IMR-90 (cell line): Measurements from ENCODE around the gene GSN. TPM values are rescaled to one million over a fixed set of nuclear protein-coding genes. Genes with fewer than 3 reads are reported as not detected.

ENCODE experiments used
- ATAC-seq: fragments of 200-7000 bp; cut with Tn5 transposase; 2 replicates; pipeline ENCODE4 v1.9.1; 2020; ENCODE audit warnings: low read depth, mild to moderate bottlenecking, moderate library complexity
- BruUV-seq: library from RNA; stranded (reverse); fragments of 400-500 nt; replicated peaks from 2 replicates; lab custom pipeline; 2021; lab: Mats Ljungman, UMichigan
- CTCF ChIA-PET: fragments of 300-600 bp; formaldehyde crosslinking; extraction: SDS; loops from one replicate; lab custom pipeline; 2021; ENCODE audit warnings: antibody characterized with exemption; lab: Yijun Ruan, JAX
- POLR2A ChIA-PET: fragments of 300-600 bp; sonication (Branson Sonifier 250); formaldehyde crosslinking; loops from one replicate; lab custom pipeline; 2022; ENCODE audit warnings: antibody characterized with exemption; ENCODE audit not compliant: unreplicated experiment; lab: Charles Lee
- DNase-seq: peaks from one replicate; pipeline ENCODE4 v3.0.0; 2013
- H2AFZ ChIP-seq: replicated peaks from 2 replicates; pipeline ENCODE3; 2013; ENCODE audit warnings: low read length, mild to moderate bottlenecking; ENCODE audit not compliant: poor library complexity
- H2AK5ac ChIP-seq: 2 replicates; pipeline ENCODE4 v1.6.1; 2013; ENCODE audit warnings: low read depth, low read length, inconsistent platforms
- H2AK9ac ChIP-seq: replicated peaks from 2 replicates; pipeline ENCODE3; 2013; ENCODE audit warnings: mild to moderate bottlenecking, low read depth, low read length, moderate library complexity; ENCODE audit not compliant: poor library complexity
- H2BK120ac ChIP-seq: 2 replicates; pipeline ENCODE4 v1.6.1; 2013; ENCODE audit warnings: low read depth, low read length, inconsistent platforms
- H2BK15ac ChIP-seq: 3 replicates; pipeline ENCODE4 v1.6.1; 2013; ENCODE audit warnings: low read depth, low read length, inconsistent platforms
- H2BK20ac ChIP-seq: 2 replicates; pipeline ENCODE4 v1.6.1; 2013; ENCODE audit warnings: low read depth, mild to moderate bottlenecking, inconsistent platforms, low read length, moderate library complexity
- H2BK5ac ChIP-seq: 2 replicates; pipeline ENCODE4 v1.6.1; 2013; ENCODE audit warnings: mild to moderate bottlenecking, low read depth, low read length, inconsistent platforms; ENCODE audit not compliant: poor library complexity, severe bottlenecking
- H3K14ac ChIP-seq: replicated peaks from 2 replicates; pipeline ENCODE4 v1.6.1; 2013; ENCODE audit warnings: low read depth, low read length, inconsistent platforms
- H3K18ac ChIP-seq: 2 replicates; pipeline ENCODE4 v1.6.1; 2013; ENCODE audit warnings: low read depth, low read length, control low read depth
- H3K23ac ChIP-seq: 2 replicates; pipeline ENCODE4 v1.6.1; 2013; ENCODE audit warnings: low read depth, low read length, inconsistent platforms
- H3K27ac ChIP-seq: 2 replicates; pipeline ENCODE4 v1.5.1; 2013; ENCODE audit warnings: mild to moderate bottlenecking, control low read depth, low read length; ENCODE audit not compliant: insufficient read depth
- H3K27me3 ChIP-seq: 2 replicates; pipeline ENCODE4 v1.6.1; 2013; ENCODE audit warnings: low read length; ENCODE audit not compliant: control insufficient read depth, insufficient read depth
- H3K36me3 ChIP-seq: 2 replicates; pipeline ENCODE4 v1.6.1; 2013; ENCODE audit warnings: low read length, mixed read lengths; ENCODE audit not compliant: control insufficient read depth, insufficient read depth
- H3K4ac ChIP-seq: 2 replicates; pipeline ENCODE4 v1.6.1; 2013; ENCODE audit warnings: low read depth, low read length, inconsistent platforms
- H3K4me1 ChIP-seq: 2 replicates; pipeline ENCODE4 v1.6.1; 2013; ENCODE audit warnings: low read length, mixed read lengths; ENCODE audit not compliant: control insufficient read depth, insufficient read depth
- H3K4me2 ChIP-seq: 2 replicates; pipeline ENCODE4 v1.6.1; 2013; ENCODE audit warnings: low read depth, mild to moderate bottlenecking, control low read depth, low read length, moderate library complexity
- H3K4me3 ChIP-seq: 2 replicates; pipeline ENCODE4 v1.5.1; 2013; ENCODE audit warnings: low read depth, mild to moderate bottlenecking, control low read depth, low read length, moderate library complexity; ENCODE audit not compliant: insufficient read depth
- H3K56ac ChIP-seq: 2 replicates; pipeline ENCODE4 v1.6.1; 2013; ENCODE audit warnings: low read length, inconsistent platforms; ENCODE audit not compliant: insufficient read depth; ENCODE audit errors: extremely low read depth
- H3K79me1 ChIP-seq, 2 experiments: 2 replicates each; pipeline ENCODE4 v1.6.1; 2013; ENCODE audit warnings: low read length in 2 of 2, inconsistent platforms in 1 of 2, low read depth in 1 of 2
- H3K9ac ChIP-seq: 2 replicates; pipeline ENCODE4 v1.6.1; 2013; ENCODE audit warnings: low read depth, low read length, control low read depth
- H3K9me1 ChIP-seq: 2 replicates; pipeline ENCODE4 v1.6.1; 2013; ENCODE audit warnings: low read length, inconsistent platforms; ENCODE audit not compliant: insufficient read depth
- H3K9me3 ChIP-seq: 2 replicates; pipeline ENCODE4 v1.6.1; 2013; ENCODE audit warnings: low read length; ENCODE audit not compliant: control insufficient read depth, insufficient read depth
- H4K20me1 ChIP-seq: 2 replicates; pipeline ENCODE4 v1.6.1; 2013; ENCODE audit warnings: low read length, inconsistent platforms; ENCODE audit not compliant: insufficient read depth
- H4K5ac ChIP-seq: 2 replicates; pipeline ENCODE4 v1.6.1; 2013; ENCODE audit warnings: mild to moderate bottlenecking, low read depth, low read length, control low read depth
- H4K8ac ChIP-seq, 2 experiments: 2 replicates each; pipeline ENCODE4 v1.6.1; 2013; ENCODE audit warnings: low read depth in 2 of 2, low read length in 2 of 2, control low read depth in 1 of 2, inconsistent platforms in 1 of 2
- H4K91ac ChIP-seq: 2 replicates; pipeline ENCODE4 v1.6.1; 2013; ENCODE audit warnings: low read depth, low read length, inconsistent platforms; ENCODE audit not compliant: insufficient read depth
- BHLHE40 ChIP-seq: fragments of 150-350 bp; IDR thresholded peaks from 2 replicates; pipeline ENCODE4 v1.6.1; 2016; ENCODE audit warnings: mild to moderate bottlenecking, low read depth, low read length
- CEBPB ChIP-seq: IDR thresholded peaks from 2 replicates; pipeline ENCODE4 v1.6.1; 2012; ENCODE audit warnings: low read depth, low read length, improper control_type of control experiment
- CTCF ChIP-seq: conservative IDR thresholded peaks from 2 replicates; pipeline ENCODE4 v1.5.1; 2012; ENCODE audit warnings: mild to moderate bottlenecking, low read depth, low read length, improper control_type of control experiment
- FOS ChIP-seq: fragments of 150-350 bp; IDR thresholded peaks from 2 replicates; pipeline ENCODE4 v1.6.1; 2016; ENCODE audit warnings: low read depth, low read length
- MAFK ChIP-seq: IDR thresholded peaks from 2 replicates; pipeline ENCODE4 v1.6.1; 2012; ENCODE audit warnings: low read depth, low read length, improper control_type of control experiment
- MXI1 ChIP-seq: IDR thresholded peaks from 2 replicates; pipeline ENCODE4 v1.6.1; 2012; ENCODE audit warnings: low read depth, mild to moderate bottlenecking, low read length, moderate library complexity, borderline replicate concordance
- NFE2L2 ChIP-seq: fragments of 150-350 bp; IDR thresholded peaks from 2 replicates; pipeline ENCODE4 v1.6.1; 2016; ENCODE audit warnings: low read depth, mild to moderate bottlenecking, low read length
- RCOR1 ChIP-seq: IDR thresholded peaks from 2 replicates; pipeline ENCODE4 v1.6.1; 2012; ENCODE audit warnings: mild to moderate bottlenecking, low read length, improper control_type of control experiment; ENCODE audit not compliant: insufficient replicate concordance
- RFX5 ChIP-seq: IDR thresholded peaks from 2 replicates; pipeline ENCODE4 v1.8.0; 2012; ENCODE audit warnings: low read depth, mild to moderate bottlenecking, low read length, moderate library complexity
- SMC3 ChIP-seq: fragments of 150-350 bp; IDR thresholded peaks from 2 replicates; pipeline ENCODE4 v1.6.1; 2016; ENCODE audit warnings: low read depth, mild to moderate bottlenecking, antibody characterized with exemption, low read length, moderate library complexity
- WGBS, 2 experiments: methylation state at CpG; one replicate each; pipeline versions ENCODE4 v1.1.5 to v1.1.7; 2013; ENCODE audit warnings: missing lambda C conversion rate in 2 of 2; ENCODE audit not compliant: insufficient read length in 1 of 2; ENCODE audit errors: extremely low coverage in 2 of 2; 5-methylcytosine and 5-hydroxymethylcytosine counted together
- dilution Hi-C: fragments of 300-500 bp; cut with HindIII; formaldehyde crosslinking; loops from one replicate; pipeline ENCODE4 v1.14.3; 2018; ENCODE audit warnings: low sequenced_read_pairs; ENCODE audit not compliant: unreplicated experiment
- in situ Hi-C: fragments of 300-500 bp; cut with MboI; formaldehyde crosslinking; loops from 3 replicates; pipeline ENCODE4 v1.14.3; 2019; ENCODE audit warnings: low sequenced_read_pairs, inconsistent platforms, mixed read lengths
- intact Hi-C: fragments of 100-400 bp; cut with micrococcal nuclease; formaldehyde crosslinking; loops from 2 replicates; pipeline ENCODE4 v1.10.0; 2022
- polyA plus RNA-seq, 3 experiments: library from polyadenylated mRNA; depleted of rRNA; stranded (reverse); fragments of >200 nt; gene quantifications; 2 replicates each; pipeline ENCODE4 v1.2.3, GENCODE V29; 2012; ENCODE audit warnings: low replicate concordance in 1 of 3
- total RNA-seq: library from RNA; depleted of rRNA; stranded (reverse); fragments of >200 nt; gene quantifications from 2 replicates; pipeline ENCODE4 v1.2.3, GENCODE V29; 2012

GSN gene
- total and polyA plus RNA-seq, 2 of the 4 experiments (the other 2 are of a cell fraction) = 495 to 547 TPM

DNA sequence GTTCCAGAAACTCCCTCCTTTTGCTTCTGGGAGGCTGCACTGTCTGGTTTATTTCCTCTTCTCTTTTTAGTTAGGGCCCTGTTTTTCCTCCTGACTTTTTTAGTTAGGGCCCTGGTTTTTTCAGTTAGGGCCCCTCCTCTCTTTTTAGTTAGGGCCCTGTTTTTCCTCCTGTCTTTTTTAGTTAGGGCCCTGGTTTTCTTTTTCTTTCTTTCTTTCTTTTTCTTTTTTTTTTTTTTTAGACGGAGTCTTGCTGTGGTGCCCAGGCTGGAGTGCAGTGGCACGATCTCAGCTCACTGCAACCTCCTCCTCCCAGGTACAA lies 15.1 kb downstream of the GSN start:
- peak overlapping the region; percentile 4; the same call in 1 of the 2 replicates for H3K14ac ChIP-seq
- H3K18ac ChIP-seq = no peak overlapping the region
- no peak overlapping the region for H3K9ac ChIP-seq
- TF ChIP-seq FOS (no peak), RCOR1 (no peak), CTCF (no peak), NFE2L2 (no peak), RFX5 (no peak), SMC3 (no peak), MXI1 (no peak), CEBPB (no peak), BHLHE40 (no peak), MAFK (no peak)
- H3K9me1 ChIP-seq = peaks cover 63% of the 10 kb centered on the region
- intact Hi-C loops (no loop called here), dilution Hi-C loops (no loop called here), in situ Hi-C loops (no loop called here)
- ATAC-seq (no peak), DNase-seq (no peak)
- no peaks in the 10 kb centered on the region for H3K27me3 ChIP-seq
- no CpG with 5 or more reads among the region's 2 CpGs for WGBS, 2 experiments
- H4K5ac ChIP-seq = no peak overlapping the region
- H3K9me3 ChIP-seq = no peaks in the 10 kb centered on the region
- H2AK9ac ChIP-seq = peak overlapping the region; percentile 6
- no peak overlapping the region for H3K56ac ChIP-seq
- H4K20me1 ChIP-seq = peaks cover 18% of the 10 kb centered on the region
- CTCF ChIA-PET = no interaction called here
- no peak overlapping the region for H3K23ac ChIP-seq
- peaks cover 44 to 87% of the 10 kb centered on the region in 2 experiments for H3K79me1 ChIP-seq
- H3K4me3 ChIP-seq = no peak overlapping the region
- no peak overlapping the region for H3K4me2 ChIP-seq
- H2BK15ac ChIP-seq = no peak overlapping the region
- H2AK5ac ChIP-seq = peak overlapping the region; percentile 51
- no TSS peak for BruUV-seq
- peak overlapping the region; percentile 61; the same call in 1 of the 2 replicates for H3K4ac ChIP-seq
- peaks cover 56% of the 10 kb centered on the region for H3K4me1 ChIP-seq
- H2BK120ac ChIP-seq = peak overlapping the region; percentile 44
- POLR2A ChIA-PET = no interaction called here
- H2BK20ac ChIP-seq = peak overlapping the region; percentile 54; the same call in 1 of the 2 replicates
- H3K27ac ChIP-seq = peak overlapping the region; percentile 49
- H4K8ac ChIP-seq = no peak overlapping the region
- peaks cover 33% of the 10 kb centered on the region for H3K36me3 ChIP-seq
- peak overlapping the region; percentile 38 for H2BK5ac ChIP-seq
- peak overlapping the region; percentile 57; the same call in 1 of the 2 replicates for H4K91ac ChIP-seq
- no peak overlapping the region for H2AFZ ChIP-seq
